DND-41 (cell line): ENCODE measurements around the gene SPATA31D3.

Source experiments
- EZH2 ChIP-seq: IDR thresholded peaks from 3 replicates; pipeline ENCODE4 v1.6.1; 2012; ENCODE audit warnings: borderline replicate concordance, low read depth, mild to moderate bottlenecking, moderate library complexity, low read length, inconsistent platforms; ENCODE audit not compliant: severe bottlenecking
- TF ChIP-seq, protein P1 (sequence below): IDR thresholded peaks from 2 replicates; pipeline ENCODE4 v1.5.1; 2012; ENCODE audit warnings: borderline replicate concordance, low read length, moderate library complexity, mild to moderate bottlenecking; ENCODE audit not compliant: poor library complexity, severe bottlenecking; ENCODE audit errors: extremely low read depth

- TF ChIP-seq, protein P1, sequence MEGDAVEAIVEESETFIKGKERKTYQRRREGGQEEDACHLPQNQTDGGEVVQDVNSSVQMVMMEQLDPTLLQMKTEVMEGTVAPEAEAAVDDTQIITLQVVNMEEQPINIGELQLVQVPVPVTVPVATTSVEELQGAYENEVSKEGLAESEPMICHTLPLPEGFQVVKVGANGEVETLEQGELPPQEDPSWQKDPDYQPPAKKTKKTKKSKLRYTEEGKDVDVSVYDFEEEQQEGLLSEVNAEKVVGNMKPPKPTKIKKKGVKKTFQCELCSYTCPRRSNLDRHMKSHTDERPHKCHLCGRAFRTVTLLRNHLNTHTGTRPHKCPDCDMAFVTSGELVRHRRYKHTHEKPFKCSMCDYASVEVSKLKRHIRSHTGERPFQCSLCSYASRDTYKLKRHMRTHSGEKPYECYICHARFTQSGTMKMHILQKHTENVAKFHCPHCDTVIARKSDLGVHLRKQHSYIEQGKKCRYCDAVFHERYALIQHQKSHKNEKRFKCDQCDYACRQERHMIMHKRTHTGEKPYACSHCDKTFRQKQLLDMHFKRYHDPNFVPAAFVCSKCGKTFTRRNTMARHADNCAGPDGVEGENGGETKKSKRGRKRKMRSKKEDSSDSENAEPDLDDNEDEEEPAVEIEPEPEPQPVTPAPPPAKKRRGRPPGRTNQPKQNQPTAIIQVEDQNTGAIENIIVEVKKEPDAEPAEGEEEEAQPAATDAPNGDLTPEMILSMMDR, result no peak
- no peak for TF ChIP-seq EZH2
Measured at GRCh38 chr9:81893929-81894328, 49.4 kb upstream of the SPATA31D3 start.
